Skeletal muscle tissue (tissue), 4 donors: Measurements from ENCODE around the gene TFR2. TPM values are rescaled to one million over a fixed set of nuclear protein-coding genes. Genes with fewer than 3 reads are reported as not detected.

Source experiments
- H3K27ac ChIP-seq: one replicate; pipeline ENCODE4 v1.7.0; 2013; ENCODE audit warnings: mild to moderate bottlenecking, low read depth, low read length, inconsistent platforms
- H3K27me3 ChIP-seq, 3 donors: one replicate each; pipeline ENCODE4 v1.7.0; 2013; ENCODE audit warnings: low read length in 3 of 3; ENCODE audit not compliant: control insufficient read depth in 3 of 3, insufficient read depth in 3 of 3
- H3K36me3 ChIP-seq, 3 donors: one replicate each; pipeline ENCODE4 v1.7.0; 2013; ENCODE audit warnings: low read length in 3 of 3; ENCODE audit not compliant: control insufficient read depth in 3 of 3, insufficient read depth in 3 of 3
- H3K4me1 ChIP-seq, 3 donors: one replicate each; pipeline ENCODE4 v1.7.0; 2013; ENCODE audit warnings: low read length in 3 of 3, mild to moderate bottlenecking in 3 of 3; ENCODE audit not compliant: control insufficient read depth in 3 of 3, insufficient read depth in 3 of 3
- H3K4me3 ChIP-seq, 3 donors: one replicate each; pipeline ENCODE4 v1.7.0; 2013; ENCODE audit warnings: low read length in 3 of 3
- H3K9ac ChIP-seq, 3 donors: one replicate each; pipeline ENCODE4 v1.7.0; 2013; ENCODE audit warnings: low read length in 3 of 3, mild to moderate bottlenecking in 3 of 3, moderate library complexity in 2 of 3, low read depth in 1 of 3
- H3K9me3 ChIP-seq, 3 donors: one replicate each; pipeline ENCODE4 v1.7.0; 2013; ENCODE audit warnings: low read length in 3 of 3; ENCODE audit not compliant: control insufficient read depth in 3 of 3
- total RNA-seq: library from RNA; depleted of rRNA; stranded (reverse); fragments of >200 nt; gene quantifications from one replicate; pipeline ENCODE4 v1.2.3, GENCODE V29; 2014
- donor health status: Osteomylitis.

TFR2 gene
- total RNA-seq, 1 donor from 2014 or later = 1.0 TPM

GRCh38 chr7:100629117-100629716 is 12.1 kb downstream of the TFR2 start:
- Histone ChIP-seq H3K4me1 (peaks cover 7 to 15% (median 12%) of the 10 kb centered on the region in 3 donors), H3K4me3 (no peak overlapping the region), H3K27me3 (peaks cover 29 to 44% (median 40%) of the 10 kb centered on the region in 3 donors), H3K27ac (no peak overlapping the region), H3K9ac (no peak overlapping the region), H3K36me3 (no peaks in the 10 kb centered on the region), H3K9me3 (no peaks in the 10 kb centered on the region)

GRCh38 chr7:100627238-100627549 is 14.2 kb downstream of the TFR2 start:
- H3K4me3 ChIP-seq = no peak overlapping the region
- no peak overlapping the region for H3K9ac ChIP-seq
- H3K27ac ChIP-seq = no peak overlapping the region
- peaks cover 0 to 8% (median 4%) of the 10 kb centered on the region in 3 donors for H3K4me1 ChIP-seq
- peaks cover 14 to 28% (median 23%) of the 10 kb centered on the region in 3 donors for H3K27me3 ChIP-seq
- no peaks in the 10 kb centered on the region for H3K36me3 ChIP-seq
- H3K9me3 ChIP-seq = no peaks in the 10 kb centered on the region

- peak overlapping the region in 1 of 3 donors; percentile 25 for H3K9ac ChIP-seq
- no peaks in the 10 kb centered on the region for H3K36me3 ChIP-seq
- no peaks in the 10 kb centered on the region for H3K9me3 ChIP-seq
- H3K27ac ChIP-seq = no peak overlapping the region
- H3K27me3 ChIP-seq = peaks cover 9 to 23% (median 19%) of the 10 kb centered on the region in 3 donors
- peak overlapping the region in 2 of 3 donors; percentile 13 to 26 for H3K4me3 ChIP-seq
- H3K4me1 ChIP-seq = peaks cover 0 to 8% (median 4%) of the 10 kb centered on the region in 3 donors
Measured at GRCh38 chr7:100626530-100627237, 14.7 kb downstream of the TFR2 start.

- Histone ChIP-seq H3K27ac (no peak overlapping the region), H3K9ac (no peak overlapping the region), H3K27me3 (peaks cover 7 to 21% (median 16%) of the 10 kb centered on the region in 3 donors), H3K36me3 (no peaks in the 10 kb centered on the region), H3K9me3 (no peaks in the 10 kb centered on the region), H3K4me1 (peaks cover 0 to 8% (median 4%) of the 10 kb centered on the region in 3 donors), H3K4me3 (no peak overlapping the region)
Measured at GRCh38 chr7:100626055-100626454, 15.3 kb downstream of the TFR2 start.

GRCh38 chr7:100623951-100624824 is 17.2 kb downstream of the TFR2 start:
- peaks cover 7 to 17% (median 16%) of the 10 kb centered on the region in 3 donors for H3K27me3 ChIP-seq
- no peak overlapping the region for H3K27ac ChIP-seq
- peaks cover 0 to 8% (median 4%) of the 10 kb centered on the region in 3 donors for H3K4me1 ChIP-seq
- no peak overlapping the region for H3K9ac ChIP-seq
- no peaks in the 10 kb centered on the region for H3K9me3 ChIP-seq
- H3K4me3 ChIP-seq = no peak overlapping the region
- peaks cover 0 to 4% (median 0%) of the 10 kb centered on the region in 3 donors for H3K36me3 ChIP-seq

GRCh38 chr7:100621554-100621953 is 19.8 kb downstream of the TFR2 start:
- Histone ChIP-seq H3K9me3 (no peaks in the 10 kb centered on the region), H3K36me3 (peaks cover 0 to 4% (median 3%) of the 10 kb centered on the region in 3 donors), H3K4me3 (no peak overlapping the region), H3K4me1 (peaks cover 0 to 4% (median 2%) of the 10 kb centered on the region in 3 donors), H3K27me3 (peaks cover 0 to 9% (median 5%) of the 10 kb centered on the region in 3 donors), H3K9ac (no peak overlapping the region), H3K27ac (no peak overlapping the region)

GRCh38 chr7:100620804-100621203 is 20.5 kb downstream of the TFR2 start:
- no peak overlapping the region for H3K9ac ChIP-seq
- no peak overlapping the region for H3K27ac ChIP-seq
- H3K4me3 ChIP-seq = no peak overlapping the region
- peaks cover 0 to 4% (median 4%) of the 10 kb centered on the region in 3 donors for H3K36me3 ChIP-seq
- no peaks in the 10 kb centered on the region for H3K4me1 ChIP-seq
- H3K9me3 ChIP-seq = no peaks in the 10 kb centered on the region
- peaks cover 0 to 2% (median 0%) of the 10 kb centered on the region in 3 donors for H3K27me3 ChIP-seq

GRCh38 chr7:100620239-100620638 is 21.1 kb downstream of the TFR2 start:
- H3K9ac ChIP-seq = no peak overlapping the region
- no peaks in the 10 kb centered on the region for H3K27me3 ChIP-seq
- H3K27ac ChIP-seq = no peak overlapping the region
- peaks cover 0 to 4% (median 4%) of the 10 kb centered on the region in 3 donors for H3K36me3 ChIP-seq
- no peaks in the 10 kb centered on the region for H3K4me1 ChIP-seq
- H3K4me3 ChIP-seq = no peak overlapping the region
- H3K9me3 ChIP-seq = no peaks in the 10 kb centered on the region

- H3K9me3 ChIP-seq = no peaks in the 10 kb centered on the region
- H3K27ac ChIP-seq = no peak overlapping the region
- H3K4me1 ChIP-seq = peaks cover 8 to 11% (median 8%) of the 10 kb centered on the region in 3 donors
- no peak overlapping the region for H3K4me3 ChIP-seq
- no peaks in the 10 kb centered on the region for H3K27me3 ChIP-seq
- H3K36me3 ChIP-seq = peaks cover 0 to 8% (median 2%) of the 10 kb centered on the region in 3 donors
- H3K9ac ChIP-seq = no peak overlapping the region
Measured at GRCh38 chr7:100614308-100614861, 27.0 kb downstream of the TFR2 start.
